Hepatocyte (in vitro differentiated cells): ENCODE data around the gene MPP3. TPM values are rescaled to one million over a fixed set of nuclear protein-coding genes. Genes with fewer than 3 reads are reported as not detected.
"Not testable (repeated sequence)": the region's sequence is repeated elsewhere in the genome, so short reads cannot be mapped to it uniquely, and the experiment has no call there.

ENCODE experiments used
- DNase-seq: peaks from one replicate; pipeline ENCODE4 v3.0.0-alpha.2; 2016; ENCODE audit warnings: low spot score
- H2AFZ ChIP-seq: fragments of 200-600 bp; sonication (generic); 2 replicates; pipeline ENCODE4 v1.6.0; 2016; ENCODE audit warnings: antibody characterized with exemption, mild to moderate bottlenecking
- H3K27ac ChIP-seq: fragments of 200-600 bp; sonication (generic); 2 replicates; pipeline ENCODE4 v1.5.1; 2016; ENCODE audit warnings: mild to moderate bottlenecking
- H3K27me3 ChIP-seq: fragments of 200-600 bp; sonication (generic); 2 replicates; pipeline ENCODE4 v1.6.1; 2016
- H3K36me3 ChIP-seq: fragments of 200-600 bp; sonication (generic); replicated peaks from 2 replicates; pipeline ENCODE4 v1.5.1; 2016; ENCODE audit warnings: low read depth; ENCODE audit not compliant: insufficient read depth
- H3K4me1 ChIP-seq: fragments of 200-600 bp; sonication (generic); 2 replicates; pipeline ENCODE4 v1.5.1; 2016; ENCODE audit warnings: mild to moderate bottlenecking, moderate library complexity; ENCODE audit not compliant: insufficient read depth
- H3K4me2 ChIP-seq: fragments of 200-600 bp; sonication (generic); 2 replicates; pipeline ENCODE4 v1.6.0; 2016
- H3K4me3 ChIP-seq: fragments of 200-600 bp; sonication (generic); 2 replicates; pipeline ENCODE4 v1.5.1; 2016; ENCODE audit warnings: mild to moderate bottlenecking
- H3K79me2 ChIP-seq: fragments of 200-600 bp; sonication (generic); 2 replicates; pipeline ENCODE4 v1.6.0; 2017; ENCODE audit warnings: mild to moderate bottlenecking
- H3K9me2 ChIP-seq: fragments of 200-600 bp; sonication (generic); replicated peaks from 2 replicates; pipeline ENCODE4 v1.6.0; 2017; ENCODE audit warnings: mild to moderate bottlenecking; ENCODE audit not compliant: insufficient read depth
- H3K9me3 ChIP-seq: fragments of 200-600 bp; sonication (generic); 2 replicates; pipeline ENCODE4 v1.5.1; 2016; ENCODE audit warnings: low read depth, mild to moderate bottlenecking
- H4K20me1 ChIP-seq: fragments of 200-600 bp; sonication (generic); 2 replicates; pipeline ENCODE4 v1.6.0; 2016; ENCODE audit warnings: mild to moderate bottlenecking; ENCODE audit not compliant: insufficient read depth, poor library complexity, severe bottlenecking
- CTCF ChIP-seq: fragments of 200-600 bp; sonication (generic); IDR thresholded peaks from 2 replicates; pipeline ENCODE4 v1.5.1; 2016; ENCODE audit warnings: antibody characterized with exemption, mild to moderate bottlenecking; ENCODE audit not compliant: poor library complexity
- EZH2 ChIP-seq: fragments of 200-600 bp; sonication (generic); IDR thresholded peaks from 2 replicates; pipeline ENCODE4 v1.6.1; 2016; ENCODE audit warnings: antibody characterized with exemption, mild to moderate bottlenecking, borderline replicate concordance
- EZH2phosphoT487 ChIP-seq: fragments of 200-600 bp; sonication (generic); IDR thresholded peaks from one replicate; pipeline ENCODE4 v1.6.1; 2018; ENCODE audit warnings: antibody characterized with exemption, mild to moderate bottlenecking, low read depth, moderate library complexity; ENCODE audit not compliant: unreplicated experiment, severe bottlenecking
- WGBS: methylation state at CpG from one replicate; pipeline ENCODE4 v1.1.6; 2016; ENCODE audit warnings: low lambda C conversion rate; ENCODE audit errors: missing lambda C conversion rate; 5-methylcytosine and 5-hydroxymethylcytosine counted together
- polyA plus RNA-seq: library from polyadenylated mRNA; unstranded; fragments of >200 nt; fragmentation: Nextera tagmentation; extraction: Ambion mirVana; gene quantifications from 2 replicates; pipeline ENCODE4 v1.2.1, GENCODE V29; 2016
- total RNA-seq: library from RNA; depleted of rRNA; stranded (reverse); fragments of >200 nt; gene quantifications from 2 replicates; pipeline ENCODE4 v1.2.3, GENCODE V29; 2014

MPP3 gene
- total and polyA plus RNA-seq, 2 experiments from 2014 or later, result 3.2 to 5.1 TPM

- H3K36me3 ChIP-seq, result no peaks in the 10 kb centered on the region
- no peak overlapping the region for H3K4me2 ChIP-seq
- H3K79me2 ChIP-seq, result no peaks in the 10 kb centered on the region
- H3K4me3 ChIP-seq, result no peak overlapping the region
- 20% methylated on average over 13 of the region's 13 CpGs for WGBS
- H3K27me3 ChIP-seq, result no peaks in the 10 kb centered on the region
- H3K4me1 ChIP-seq, result no peaks in the 10 kb centered on the region
- no peak overlapping the region for H3K27ac ChIP-seq
- DNase-seq, result peak; percentile 88
- H3K9me3 ChIP-seq, result no peaks in the 10 kb centered on the region
- TF ChIP-seq CTCF (peak; percentile 94), EZH2 (no peak), EZH2phosphoT487 (no peak)
- no peak overlapping the region for H2AFZ ChIP-seq
- no peaks in the 10 kb centered on the region for H3K9me2 ChIP-seq
- H4K20me1 ChIP-seq, result no peaks in the 10 kb centered on the region
Observed at GRCh38 chr17:43846221-43846712, 13.3 kb upstream of the MPP3 start.

GRCh38 chr17:43845766-43846165, 12.8 kb upstream of the MPP3 start:
- no peak overlapping the region for H3K4me3 ChIP-seq
- no peak overlapping the region for H3K27ac ChIP-seq
- H3K4me2 ChIP-seq, result no peak overlapping the region
- H3K4me1 ChIP-seq, result no peaks in the 10 kb centered on the region
- no peak overlapping the region for H2AFZ ChIP-seq
- no peaks in the 10 kb centered on the region for H3K27me3 ChIP-seq
- WGBS, result 74% methylated on average over 4 of the region's 4 CpGs
- H3K9me3 ChIP-seq, result no peaks in the 10 kb centered on the region
- no peak for TF ChIP-seq EZH2
- no peak for TF ChIP-seq CTCF
- TF ChIP-seq EZH2phosphoT487, result no peak
- H3K79me2 ChIP-seq, result no peaks in the 10 kb centered on the region
- DNase-seq, result no peak
- H3K36me3 ChIP-seq, result no peaks in the 10 kb centered on the region
- H4K20me1 ChIP-seq, result no peaks in the 10 kb centered on the region
- H3K9me2 ChIP-seq, result no peaks in the 10 kb centered on the region

GRCh38 chr17:43844241-43844640, 11.3 kb upstream of the MPP3 start:
- WGBS, result 90% methylated on average over 5 of the region's 5 CpGs
- Histone ChIP-seq H2AFZ (no peak overlapping the region), H3K9me3 (no peaks in the 10 kb centered on the region), H3K27me3 (no peaks in the 10 kb centered on the region), H3K79me2 (no peaks in the 10 kb centered on the region), H4K20me1 (no peaks in the 10 kb centered on the region), H3K4me2 (no peak overlapping the region), H3K36me3 (no peaks in the 10 kb centered on the region), H3K4me3 (no peak overlapping the region), H3K9me2 (no peaks in the 10 kb centered on the region), H3K4me1 (no peaks in the 10 kb centered on the region), H3K27ac (no peak overlapping the region)
- no peak for TF ChIP-seq EZH2
- TF ChIP-seq EZH2phosphoT487, result no peak
- TF ChIP-seq CTCF, result no peak
- no peak for DNase-seq

GRCh38 chr17:43842975-43843325, 10.0 kb upstream of the MPP3 start:
- no peaks in the 10 kb centered on the region for H3K36me3 ChIP-seq
- no peaks in the 10 kb centered on the region for H3K9me3 ChIP-seq
- no peak for TF ChIP-seq EZH2
- TF ChIP-seq EZH2phosphoT487, result no peak
- TF ChIP-seq CTCF, result no peak
- H3K79me2 ChIP-seq, result no peaks in the 10 kb centered on the region
- H3K9me2 ChIP-seq, result no peaks in the 10 kb centered on the region
- H3K4me3 ChIP-seq, result no peak overlapping the region
- no peak overlapping the region for H2AFZ ChIP-seq
- no peak for DNase-seq
- H3K27ac ChIP-seq, result no peak overlapping the region
- no peaks in the 10 kb centered on the region for H3K4me1 ChIP-seq
- 90% methylated on average over 7 of the region's 7 CpGs for WGBS
- H4K20me1 ChIP-seq, result no peaks in the 10 kb centered on the region
- H3K4me2 ChIP-seq, result no peak overlapping the region
- no peaks in the 10 kb centered on the region for H3K27me3 ChIP-seq

GRCh38 chr17:43842091-43842974, 9.4 kb upstream of the MPP3 start:
- H3K9me2 ChIP-seq, H3K79me2 ChIP-seq, H3K4me3 ChIP-seq, H3K27ac ChIP-seq, H3K9me3 ChIP-seq, H3K36me3 ChIP-seq, H4K20me1 ChIP-seq, H3K4me1 ChIP-seq, H2AFZ ChIP-seq, DNase-seq, H3K4me2 ChIP-seq, H3K27me3 ChIP-seq: not testable (repeated sequence)
- 89% methylated on average over 11 of the region's 54 CpGs for WGBS
